Upper lobe of left lung (tissue), 4 donors: ENCODE results near the gene NFATC2.

Experiments used
- POLR2A ChIP-seq, 4 donors: fragments of 450-650 bp; IDR thresholded peaks; one replicate each; pipeline ENCODE4 v1.5.1; 2016 to 2017; ENCODE audit warnings: antibody characterized with exemption in 4 of 4, mild to moderate bottlenecking in 2 of 4
- POLR2AphosphoS5 ChIP-seq, 2 donors: sonication (generic); formaldehyde crosslinking; IDR thresholded peaks; one replicate each; pipeline ENCODE4 v1.5.1; 2017; ENCODE audit warnings: antibody characterized with exemption in 2 of 2
- TF ChIP-seq, protein P1 (sequence below), 6 experiments: fragments of 450-650 bp in 4 of 6; fragments of 200-600 bp in 2 of 6; sonication (generic) in 2 of 6; IDR thresholded peaks; one replicate each; pipeline ENCODE4 v1.5.1; 2016 to 2019; ENCODE audit warnings: antibody characterized with exemption in 6 of 6

DNA sequence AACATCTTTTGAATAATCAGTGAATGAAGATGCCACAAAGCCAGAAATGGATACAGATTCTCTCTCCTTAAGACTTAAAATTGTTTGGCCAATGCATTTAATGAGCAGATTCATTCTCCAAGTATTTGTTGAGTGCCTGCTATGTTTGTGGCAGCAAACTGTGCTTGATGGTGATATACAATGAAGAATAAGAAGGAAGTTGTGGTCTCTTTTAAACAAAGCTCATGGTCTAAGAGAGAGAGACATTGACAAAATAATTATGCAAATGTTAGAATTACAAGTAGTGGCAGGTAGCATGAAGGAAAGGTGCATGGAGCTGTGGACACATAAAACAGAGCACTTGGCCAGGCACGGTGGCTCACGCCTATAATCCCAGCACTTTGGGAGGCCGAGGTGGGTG is 28.3 kb downstream of the NFATC2 start:
- TF ChIP-seq, protein P1, sequence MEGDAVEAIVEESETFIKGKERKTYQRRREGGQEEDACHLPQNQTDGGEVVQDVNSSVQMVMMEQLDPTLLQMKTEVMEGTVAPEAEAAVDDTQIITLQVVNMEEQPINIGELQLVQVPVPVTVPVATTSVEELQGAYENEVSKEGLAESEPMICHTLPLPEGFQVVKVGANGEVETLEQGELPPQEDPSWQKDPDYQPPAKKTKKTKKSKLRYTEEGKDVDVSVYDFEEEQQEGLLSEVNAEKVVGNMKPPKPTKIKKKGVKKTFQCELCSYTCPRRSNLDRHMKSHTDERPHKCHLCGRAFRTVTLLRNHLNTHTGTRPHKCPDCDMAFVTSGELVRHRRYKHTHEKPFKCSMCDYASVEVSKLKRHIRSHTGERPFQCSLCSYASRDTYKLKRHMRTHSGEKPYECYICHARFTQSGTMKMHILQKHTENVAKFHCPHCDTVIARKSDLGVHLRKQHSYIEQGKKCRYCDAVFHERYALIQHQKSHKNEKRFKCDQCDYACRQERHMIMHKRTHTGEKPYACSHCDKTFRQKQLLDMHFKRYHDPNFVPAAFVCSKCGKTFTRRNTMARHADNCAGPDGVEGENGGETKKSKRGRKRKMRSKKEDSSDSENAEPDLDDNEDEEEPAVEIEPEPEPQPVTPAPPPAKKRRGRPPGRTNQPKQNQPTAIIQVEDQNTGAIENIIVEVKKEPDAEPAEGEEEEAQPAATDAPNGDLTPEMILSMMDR (IDR thresholded peaks at IDR 0.05), result no peak
- TF ChIP-seq POLR2A (IDR thresholded peaks at IDR 0.05) (no peak), POLR2AphosphoS5 (IDR thresholded peaks at IDR 0.05) (no peak)
